GM12878 (cell line): ENCODE data around the gene BLOC1S5. TPM values are rescaled to one million over a fixed set of nuclear protein-coding genes. Genes with fewer than 3 reads are reported as not detected.

Source experiments
- ATAC-seq: fragments of 200-7000 bp; cut with Tn5 transposase; 3 replicates; pipeline ENCODE4 v1.9.1; 2020; ENCODE audit warnings: mild to moderate bottlenecking, moderate library complexity
- BruUV-seq: library from RNA; stranded (reverse); fragments of 400-500 nt; replicated peaks from 2 replicates; lab custom pipeline; 2021; lab: Mats Ljungman, UMichigan
- CTCF ChIA-PET: fragments of 300-600 bp; sonication (Branson Sonifier 250); formaldehyde crosslinking; extraction: SDS; loops from one replicate; lab custom pipeline; 2021; ENCODE audit warnings: inconsistent platforms; lab: Yijun Ruan, JAX
- POLR2A ChIA-PET: fragments of 350-600 bp; formaldehyde crosslinking; extraction: SDS; loops from one replicate; lab custom pipeline; 2021; ENCODE audit warnings: inconsistent platforms; lab: Charles Lee
- RAD21 ChIA-PET: fragments of 300-600 bp; sonication (Branson Sonifier 250); formaldehyde crosslinking; loops from one replicate; lab custom pipeline; 2023; ENCODE audit warnings: antibody characterized with exemption; ENCODE audit not compliant: unreplicated experiment; lab: Charles Lee
- SMC1A ChIA-PET: fragments of 300-600 bp; sonication (Branson Sonifier 250); formaldehyde crosslinking; loops from one replicate; lab custom pipeline; 2023; ENCODE audit not compliant: unreplicated experiment, uncharacterized antibody; lab: Charles Lee
- DNase-seq: peaks from one replicate; pipeline ENCODE4 v3.0.0-alpha.2; 2011; ENCODE audit warnings: low read depth, low spot score
- FAIRE-seq: peaks from 3 replicates; lab custom pipeline; 2011; peaks lifted over from hg19 to GRCh38; lab: Jason Lieb, UNC
- H2AFZ ChIP-seq: 2 replicates; pipeline ENCODE4 v1.6.0; 2011; ENCODE audit warnings: low read depth, low read length, control low read depth; ENCODE audit not compliant: control insufficient read depth
- H3K27ac ChIP-seq: 2 replicates; pipeline ENCODE4 v1.5.1; 2011; ENCODE audit warnings: control low read depth; ENCODE audit not compliant: control insufficient read depth, insufficient read depth
- H3K27me3 ChIP-seq, 2 experiments: replicated peaks in 1 of 2; 2 replicates each; pipeline versions ENCODE4 v1.6.0 to v1.6.1; 2011; ENCODE audit warnings: low read length in 1 of 2; ENCODE audit not compliant: control insufficient read depth in 2 of 2, insufficient read depth in 2 of 2
- H3K36me3 ChIP-seq, 2 experiments: 2 replicates each; pipeline ENCODE4 v1.5.1; 2011; ENCODE audit warnings: low read length in 1 of 2; ENCODE audit not compliant: control insufficient read depth in 2 of 2, insufficient read depth in 2 of 2
- H3K4me1 ChIP-seq: 2 replicates; pipeline ENCODE4 v1.6.1; 2011; ENCODE audit warnings: mild to moderate bottlenecking, low read length, moderate library complexity, mixed read lengths; ENCODE audit not compliant: control insufficient read depth, insufficient read depth
- H3K4me2 ChIP-seq: 2 replicates; pipeline ENCODE4 v1.6.0; 2011; ENCODE audit warnings: control low read depth; ENCODE audit not compliant: control insufficient read depth, insufficient read depth
- H3K4me3 ChIP-seq: fragments of 200-600 bp; sonication (generic); 2 replicates; pipeline ENCODE4 v1.5.1; 2016
- H3K79me2 ChIP-seq: 2 replicates; pipeline ENCODE4 v1.6.0; 2011; ENCODE audit warnings: low read length; ENCODE audit not compliant: control insufficient read depth, insufficient read depth
- H3K9ac ChIP-seq: 2 replicates; pipeline ENCODE4 v1.8.0; 2011; ENCODE audit warnings: low read length, control low read depth, mixed read lengths; ENCODE audit not compliant: control insufficient read depth, insufficient read depth
- H3K9me3 ChIP-seq: replicated peaks from 3 replicates; pipeline ENCODE4 v1.5.1; 2011; ENCODE audit warnings: mild to moderate bottlenecking, low read length; ENCODE audit not compliant: control insufficient read depth, insufficient read depth
- H4K20me1 ChIP-seq: 2 replicates; pipeline ENCODE4 v1.6.0; 2011; ENCODE audit not compliant: control insufficient read depth, insufficient read depth
- BMI1 ChIP-seq: fragments of 450-650 bp; IDR thresholded peaks from 2 replicates; pipeline ENCODE4 v1.6.1; 2016; ENCODE audit warnings: mild to moderate bottlenecking, moderate library complexity, borderline replicate concordance
- CREM ChIP-seq: IDR thresholded peaks from 2 replicates; pipeline ENCODE4 v1.6.1; 2014; ENCODE audit warnings: antibody characterized with exemption, low read depth
- FOXK2 ChIP-seq: fragments of 450-650 bp; IDR thresholded peaks from 2 replicates; pipeline ENCODE4 v1.6.1; 2017; ENCODE audit warnings: mild to moderate bottlenecking, moderate library complexity
- HDAC2 ChIP-seq: fragments of 200-600 bp; sonication (generic); IDR thresholded peaks from 2 replicates; pipeline ENCODE4 v1.6.1; 2017
- IRF4 ChIP-seq: IDR thresholded peaks from 2 replicates; pipeline ENCODE4 v1.6.1; 2011; ENCODE audit warnings: low read depth, low read length
- MEF2B ChIP-seq: fragments of 450-650 bp; IDR thresholded peaks from 2 replicates; pipeline ENCODE4 v1.6.1; 2018; ENCODE audit warnings: mild to moderate bottlenecking, moderate library complexity; ENCODE audit not compliant: partially characterized antibody, poor library complexity, severe bottlenecking
- MTA2 ChIP-seq: fragments of 450-650 bp; IDR thresholded peaks from 2 replicates; pipeline ENCODE4 v1.6.1; 2016; ENCODE audit warnings: low read depth, mild to moderate bottlenecking, moderate library complexity
- NR2F1 ChIP-seq: fragments of 450-650 bp; conservative IDR thresholded peaks from 2 replicates; pipeline ENCODE4 v1.6.1; 2017; ENCODE audit warnings: mild to moderate bottlenecking
- PAX8 ChIP-seq: fragments of 450-650 bp; IDR thresholded peaks from 2 replicates; pipeline ENCODE4 v1.6.1; 2017; ENCODE audit warnings: mild to moderate bottlenecking, moderate library complexity
- PML ChIP-seq: IDR thresholded peaks from 2 replicates; pipeline ENCODE4 v1.6.1; 2012; ENCODE audit warnings: low read length, inconsistent platforms
- SMC3 ChIP-seq: IDR thresholded peaks from 2 replicates; pipeline ENCODE4 v1.6.1; 2011; ENCODE audit warnings: low read length, improper control_type of control experiment, borderline replicate concordance
- WRNIP1 ChIP-seq: IDR thresholded peaks from 2 replicates; pipeline ENCODE4 v1.6.1; 2011; ENCODE audit warnings: low read depth, low read length, improper control_type of control experiment, borderline replicate concordance
- ZNF207 ChIP-seq: fragments of 450-650 bp; IDR thresholded peaks from 2 replicates; pipeline ENCODE4 v1.6.1; 2014; ENCODE audit warnings: antibody characterized with exemption, mild to moderate bottlenecking, borderline replicate concordance
- WGBS: methylation state at CpG from one replicate; pipeline ENCODE4 v1.1.6; 2016; ENCODE audit warnings: low lambda C conversion rate; ENCODE audit not compliant: insufficient replicate concordance, insufficient coverage; ENCODE audit errors: missing lambda C conversion rate; 5-methylcytosine and 5-hydroxymethylcytosine counted together
- in situ Hi-C: fragments of 300-500 bp; cut with MboI; formaldehyde crosslinking; loops from 9 replicates; pipeline ENCODE4 v1.14.3; 2018; ENCODE audit warnings: mixed read lengths
- intact Hi-C: fragments of 100-400 bp; cut with micrococcal nuclease; formaldehyde crosslinking; loops from one replicate; pipeline ENCODE4 v1.14.2; 2022; ENCODE audit not compliant: unreplicated experiment
- polyA plus RNA-seq, 11 experiments: library from polyadenylated mRNA; depleted of rRNA in 4 of 11; unstranded in 6 of 11; stranded (reverse) in 5 of 11; fragments of >200 nt; fragmentation: Nextera tagmentation in 4 of 11; fragmentation: Illumina TruSeq in 1 of 11; extraction: Ambion mirVana in 4 of 11; extraction: Trizol in 1 of 11; gene quantifications; 1 replicate in 1 of 11; 2 replicates in 10 of 11; pipeline versions ENCODE4 v1.2.1 to v1.2.3, GENCODE V29; 2011 to 2016; ENCODE audit warnings: inconsistent platforms in 2 of 11, missing spikeins in 2 of 11, low read depth in 1 of 11
- total RNA-seq, 4 experiments: library from RNA; depleted of rRNA in 3 of 4; stranded (reverse); fragments of >200 nt in 3 of 4; fragmentation: Illumina TruSeq in 1 of 4; extraction: Trizol in 1 of 4; gene quantifications; 2 replicates each; pipeline versions ENCODE4 v1.2.1 to v1.2.3, GENCODE V29; 2013 to 2021
- TF ChIP-seq, protein P1 (sequence below): IDR thresholded peaks from 2 replicates; pipeline ENCODE4 v1.6.1; 2012; ENCODE audit warnings: improper control_type of control experiment, low read depth, low read length; ENCODE audit not compliant: insufficient replicate concordance

BLOC1S5 gene
- total and polyA plus RNA-seq, 10 of the 15 experiments (the other 5 are each of a cell fraction or from before 2014, with no cell fraction given) = 4.3 to 22.2 (median 16.1) TPM

DNA sequence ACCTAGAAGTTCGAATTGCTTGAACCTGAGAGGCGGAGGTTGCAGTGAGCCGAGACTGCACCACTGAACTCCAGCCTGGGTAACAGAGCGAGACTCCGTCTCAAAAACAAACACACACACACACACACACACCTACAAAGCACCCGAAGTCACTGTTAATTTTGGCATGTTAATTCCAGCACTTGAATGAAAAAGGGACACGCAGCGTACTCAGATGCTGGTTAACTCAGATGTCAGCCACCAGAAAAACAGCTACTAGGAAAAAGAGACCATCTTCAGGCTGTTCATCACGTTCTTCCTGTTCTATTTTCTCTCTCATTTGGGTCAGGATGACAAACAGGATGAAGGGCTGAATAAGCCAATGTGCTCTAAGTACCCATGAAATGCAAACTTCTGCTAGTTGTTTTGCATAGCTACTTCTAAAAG, 46.9 kb downstream of the BLOC1S5 start:
- ATAC-seq = no peak
- Histone ChIP-seq H2AFZ (peak overlapping the region; percentile 62), H3K4me3 (no peak overlapping the region), H3K9ac (no peak overlapping the region), H3K4me2 (peak overlapping the region; percentile 31), H3K27ac (0 out of 2 replicates have a peak overlapping the region, but pooled peaks have one; percentile 27), H4K20me1 (no peaks in the 10 kb centered on the region), H3K36me3 (peaks cover 0 to 3% of the 10 kb centered on the region in 2 experiments; a peak in 1 of 4 replicates), H3K9me3 (no peaks in the 10 kb centered on the region)
- 9% methylated on average over 9 of the region's 9 CpGs for WGBS
- peak; percentile 73 for FAIRE-seq
- intact Hi-C loops (no loop called here), in situ Hi-C loops (no loop called here)
- no peak for DNase-seq
- ChIA-PET POLR2A (no interaction called here), RAD21 (interaction anchor here (1.1 kb wide), 1 partner anchor 11 kb away, joined by 4 read pairs; no protein-coding TSS in a partner anchor)
- BruUV-seq = no TSS peak
- no peak for TF ChIP-seq WRNIP1
- TF ChIP-seq PML = no peak
- TF ChIP-seq ZNF207 = no peak
- no peak for TF ChIP-seq NR2F1
- TF ChIP-seq CREM = no peak
- no peak for TF ChIP-seq FOXK2
- no peak for TF ChIP-seq MTA2
- no peak for TF ChIP-seq IRF4
- TF ChIP-seq, all 136 proteins: peak for 0
- no peaks in the 10 kb centered on the region for H3K27me3 ChIP-seq
- no peaks in the 10 kb centered on the region for H3K79me2 ChIP-seq
- CTCF ChIA-PET = interaction anchor here (0.7 to 1.6 kb wide), 2 partner anchors 11 to 42 kb away, joined by 4 to 7 read pairs; no protein-coding TSS in a partner anchor
- no peaks in the 10 kb centered on the region for H3K4me1 ChIP-seq
- SMC1A ChIA-PET = interaction anchor here (0.6 to 2.2 kb wide), 3 partner anchors 11 to 32 kb away, joined by 3 to 6 read pairs (median 6); no protein-coding TSS in a partner anchor

DNA sequence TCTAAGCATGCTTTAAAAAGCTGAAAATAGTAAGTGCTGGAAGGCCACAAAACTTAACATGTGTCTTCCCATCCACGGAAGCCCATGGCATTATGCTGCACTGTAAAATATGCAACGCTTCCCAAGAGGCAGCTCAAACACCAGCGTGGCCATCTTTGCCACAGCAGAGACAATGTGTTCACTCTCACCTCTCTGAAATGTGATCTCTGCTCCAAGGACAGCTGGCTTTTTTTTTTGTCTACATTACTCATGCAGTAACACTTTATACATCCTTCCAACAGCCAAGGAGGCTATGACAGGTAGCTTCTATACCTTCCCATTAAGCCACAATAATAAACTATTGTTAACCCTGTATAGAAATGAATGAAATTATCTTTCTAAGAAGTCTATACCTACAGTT, 49.2 kb downstream of the BLOC1S5 start:
- Histone ChIP-seq H3K36me3 (peaks cover 0 to 3% of the 10 kb centered on the region in 2 experiments; a peak in 1 of 4 replicates), H2AFZ (no peak overlapping the region), H3K4me2 (no peak overlapping the region), H4K20me1 (no peaks in the 10 kb centered on the region), H3K9me3 (no peaks in the 10 kb centered on the region), H3K4me1 (no peaks in the 10 kb centered on the region), H3K9ac (no peak overlapping the region), H3K4me3 (no peak overlapping the region), H3K27ac (no peak overlapping the region), H3K79me2 (no peaks in the 10 kb centered on the region), H3K27me3 (no peaks in the 10 kb centered on the region)
- intact Hi-C loops (no loop called here), in situ Hi-C loops (no loop called here)
- WGBS = 89% methylated on average over 3 of the region's 3 CpGs
- ATAC-seq (no peak), DNase-seq (no peak), FAIRE-seq (no peak)
- ChIA-PET POLR2A (no interaction called here), CTCF (interaction anchor here (0.6 to 2.1 kb wide), 3 partner anchors 9 to 118 kb away, joined by 3 to 6 read pairs (median 4); no protein-coding TSS in a partner anchor), SMC1A (interaction anchor here (1.1 to 1.6 kb wide), 5 partner anchors 13 to 292 kb away, joined by 3 to 4 read pairs (median 3); no protein-coding TSS in a partner anchor), RAD21 (interaction anchor here (0.9 kb wide), 1 partner anchor 115 kb away, joined by 3 read pairs; no protein-coding TSS in a partner anchor)
- BruUV-seq = TSS peak; percentile 42
- TF ChIP-seq SMC3 (no peak), MEF2B (no peak), HDAC2 (no peak), PAX8 (no peak), BMI1 (no peak)
- TF ChIP-seq, protein P1, sequence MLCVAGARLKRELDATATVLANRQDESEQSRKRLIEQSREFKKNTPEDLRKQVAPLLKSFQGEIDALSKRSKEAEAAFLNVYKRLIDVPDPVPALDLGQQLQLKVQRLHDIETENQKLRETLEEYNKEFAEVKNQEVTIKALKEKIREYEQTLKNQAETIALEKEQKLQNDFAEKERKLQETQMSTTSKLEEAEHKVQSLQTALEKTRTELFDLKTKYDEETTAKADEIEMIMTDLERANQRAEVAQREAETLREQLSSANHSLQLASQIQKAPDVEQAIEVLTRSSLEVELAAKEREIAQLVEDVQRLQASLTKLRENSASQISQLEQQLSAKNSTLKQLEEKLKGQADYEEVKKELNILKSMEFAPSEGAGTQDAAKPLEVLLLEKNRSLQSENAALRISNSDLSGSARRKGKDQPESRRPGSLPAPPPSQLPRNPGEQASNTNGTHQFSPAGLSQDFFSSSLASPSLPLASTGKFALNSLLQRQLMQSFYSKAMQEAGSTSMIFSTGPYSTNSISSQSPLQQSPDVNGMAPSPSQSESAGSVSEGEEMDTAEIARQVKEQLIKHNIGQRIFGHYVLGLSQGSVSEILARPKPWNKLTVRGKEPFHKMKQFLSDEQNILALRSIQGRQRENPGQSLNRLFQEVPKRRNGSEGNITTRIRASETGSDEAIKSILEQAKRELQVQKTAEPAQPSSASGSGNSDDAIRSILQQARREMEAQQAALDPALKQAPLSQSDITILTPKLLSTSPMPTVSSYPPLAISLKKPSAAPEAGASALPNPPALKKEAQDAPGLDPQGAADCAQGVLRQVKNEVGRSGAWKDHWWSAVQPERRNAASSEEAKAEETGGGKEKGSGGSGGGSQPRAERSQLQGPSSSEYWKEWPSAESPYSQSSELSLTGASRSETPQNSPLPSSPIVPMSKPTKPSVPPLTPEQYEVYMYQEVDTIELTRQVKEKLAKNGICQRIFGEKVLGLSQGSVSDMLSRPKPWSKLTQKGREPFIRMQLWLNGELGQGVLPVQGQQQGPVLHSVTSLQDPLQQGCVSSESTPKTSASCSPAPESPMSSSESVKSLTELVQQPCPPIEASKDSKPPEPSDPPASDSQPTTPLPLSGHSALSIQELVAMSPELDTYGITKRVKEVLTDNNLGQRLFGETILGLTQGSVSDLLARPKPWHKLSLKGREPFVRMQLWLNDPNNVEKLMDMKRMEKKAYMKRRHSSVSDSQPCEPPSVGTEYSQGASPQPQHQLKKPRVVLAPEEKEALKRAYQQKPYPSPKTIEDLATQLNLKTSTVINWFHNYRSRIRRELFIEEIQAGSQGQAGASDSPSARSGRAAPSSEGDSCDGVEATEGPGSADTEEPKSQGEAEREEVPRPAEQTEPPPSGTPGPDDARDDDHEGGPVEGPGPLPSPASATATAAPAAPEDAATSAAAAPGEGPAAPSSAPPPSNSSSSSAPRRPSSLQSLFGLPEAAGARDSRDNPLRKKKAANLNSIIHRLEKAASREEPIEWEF = no peak
